ENCODE measurements around the gene B3GNT3. TPM values are rescaled to one million over a fixed set of nuclear protein-coding genes. Genes with fewer than 3 reads are reported as not detected.
A peak's percentile ranks its signal among the peaks of the same experiment; 100 is the strongest.

The B3GNT3 gene
- total RNA-seq, 2 donors from 2014 or later: 0.70 to 1.2 TPM

GRCh38 chr19:17766543-17767131 is 28.3 kb upstream of the B3GNT3 start:
- no peak overlapping the region for H3K27ac ChIP-seq (ENCODE audit: low read depth, low read length)
- Mint-ChIP-seq H3K4me1 (peaks cover 2% of the 10 kb centered on the region), H3K4me3 (peak overlapping the region; percentile 33), H3K9me3 (no peaks in the 10 kb centered on the region), H3K27ac (peak overlapping the region; percentile 56), H3K36me3 (ENCODE audit: low read depth) (no peaks in the 10 kb centered on the region), H3K27me3 (ENCODE audit: insufficient read depth) (no peaks in the 10 kb centered on the region)
- no peaks in the 10 kb centered on the region for H3K27me3 ChIP-seq (ENCODE audit: control insufficient read depth, insufficient read depth, low read length, poor library complexity, severe bottlenecking)
- DNase-seq: peak; percentile 96
- H3K4me1 ChIP-seq (ENCODE audit: control insufficient read depth, insufficient read depth, low read length): no peaks in the 10 kb centered on the region
- no peak overlapping the region for H3K4me3 ChIP-seq (ENCODE audit: low read length)
- WGBS, 2 experiments (ENCODE audit: insufficient coverage in 1 of 2, insufficient read length in 1 of 2): 19 to 26% methylated on average over 26 to 29 of the region's 29 CpGs
- H3K9ac ChIP-seq (ENCODE audit: extremely low read depth, low read length, poor library complexity, severe bottlenecking): no peak overlapping the region
- H3K36me3 ChIP-seq (ENCODE audit: control insufficient read depth, insufficient read depth, low read length): no peaks in the 10 kb centered on the region
- H3K9me3 ChIP-seq (ENCODE audit: control insufficient read depth, low read length): no peaks in the 10 kb centered on the region
- TF ChIP-seq CTCF (conservative IDR thresholded peaks at IDR 0.05): peak; percentile 91

DNA sequence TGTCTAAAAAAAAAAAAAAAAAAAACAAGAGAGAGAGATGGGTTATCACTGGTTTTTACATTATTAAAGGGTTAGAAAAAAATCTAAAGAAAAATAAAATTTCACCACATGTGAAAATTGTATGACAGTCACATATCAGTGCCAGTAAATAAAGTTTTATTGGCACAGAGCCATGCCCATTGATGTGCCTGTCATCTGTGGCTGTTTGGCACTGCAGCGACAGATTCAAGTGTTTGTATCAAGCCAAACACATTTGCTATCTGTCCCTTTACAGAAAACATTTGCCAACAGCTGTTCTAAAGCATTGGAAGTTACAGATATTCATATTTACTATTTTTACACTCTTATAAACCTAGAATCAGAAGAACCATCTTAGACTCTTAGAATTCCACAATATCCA is 27.4 kb upstream of the B3GNT3 start:
- no peak for TF ChIP-seq CTCF (conservative IDR thresholded peaks at IDR 0.05)
- H3K4me1 Mint-ChIP-seq: peaks cover 2% of the 10 kb centered on the region

DNA sequence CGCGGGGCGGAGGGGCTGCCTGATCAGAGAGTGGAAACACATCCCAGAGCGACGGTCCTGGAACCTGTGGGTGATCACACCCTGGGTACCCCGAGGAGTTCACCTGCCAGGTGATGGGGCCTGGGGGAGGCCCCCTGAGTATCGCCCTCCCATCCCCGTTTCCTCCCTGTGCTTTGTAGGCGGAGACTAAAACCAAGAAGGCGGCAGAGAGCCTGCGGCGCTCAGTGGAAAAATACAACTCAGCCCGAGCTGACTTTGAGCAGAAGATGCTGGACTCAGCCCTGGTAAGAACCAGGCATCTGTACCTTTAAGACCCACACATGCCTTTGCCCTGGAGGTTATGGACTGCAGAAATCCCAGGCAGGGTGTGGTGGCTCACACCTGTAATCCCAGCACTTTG is 24.3 kb upstream of the B3GNT3 start:
- no peaks in the 10 kb centered on the region for H3K9me3 ChIP-seq (ENCODE audit: control insufficient read depth, low read length)
- Mint-ChIP-seq H3K9me3 (peaks cover 2% of the 10 kb centered on the region), H3K27me3 (ENCODE audit: insufficient read depth) (peaks cover 2% of the 10 kb centered on the region), H3K36me3 (ENCODE audit: low read depth) (peaks cover 5% of the 10 kb centered on the region), H3K4me1 (peaks cover 2% of the 10 kb centered on the region), H3K4me3 (no peak overlapping the region), H3K27ac (no peak overlapping the region)
- no peak overlapping the region for H3K27ac ChIP-seq (ENCODE audit: low read depth, low read length)
- H3K4me3 ChIP-seq (ENCODE audit: low read length): no peak overlapping the region
- no peaks in the 10 kb centered on the region for H3K27me3 ChIP-seq (ENCODE audit: control insufficient read depth, insufficient read depth, low read length, poor library complexity, severe bottlenecking)
- 90 to 92% methylated on average over 11 to 13 of the region's 13 CpGs for WGBS, 2 experiments (ENCODE audit: insufficient coverage in 1 of 2, insufficient read length in 1 of 2)
- H3K4me1 ChIP-seq (ENCODE audit: control insufficient read depth, insufficient read depth, low read length): no peaks in the 10 kb centered on the region
- no peaks in the 10 kb centered on the region for H3K36me3 ChIP-seq (ENCODE audit: control insufficient read depth, insufficient read depth, low read length)
- H3K9ac ChIP-seq (ENCODE audit: extremely low read depth, low read length, poor library complexity, severe bottlenecking): no peak overlapping the region
- no peak for TF ChIP-seq CTCF (conservative IDR thresholded peaks at IDR 0.05)
- DNase-seq: no peak

More for the DNA sequence above, 27.4 kb upstream of the B3GNT3 start:
- no peaks in the 10 kb centered on the region for H3K36me3 ChIP-seq (ENCODE audit: control insufficient read depth, insufficient read depth, low read length)
- H3K4me3 ChIP-seq (ENCODE audit: low read length): no peak overlapping the region
- Mint-ChIP-seq H3K4me3 (no peak overlapping the region), H3K27me3 (ENCODE audit: insufficient read depth) (no peaks in the 10 kb centered on the region), H3K9me3 (peaks cover 2% of the 10 kb centered on the region), H3K36me3 (ENCODE audit: low read depth) (peaks cover 5% of the 10 kb centered on the region), H3K27ac (no peak overlapping the region)
- no peak for DNase-seq
- no peaks in the 10 kb centered on the region for H3K4me1 ChIP-seq (ENCODE audit: control insufficient read depth, insufficient read depth, low read length)
- H3K9me3 ChIP-seq (ENCODE audit: control insufficient read depth, low read length): no peaks in the 10 kb centered on the region
- WGBS, 2 experiments (ENCODE audit: insufficient coverage in 1 of 2, insufficient read length in 1 of 2): 83 to 100% methylated on average over 1 of the region's 1 CpG
- H3K27ac ChIP-seq (ENCODE audit: low read depth, low read length): no peak overlapping the region
- no peaks in the 10 kb centered on the region for H3K27me3 ChIP-seq (ENCODE audit: control insufficient read depth, insufficient read depth, low read length, poor library complexity, severe bottlenecking)
- no peak overlapping the region for H3K9ac ChIP-seq (ENCODE audit: extremely low read depth, low read length, poor library complexity, severe bottlenecking)

Data from endodermal cell (in vitro differentiated cells).